Measurements from ENCODE around the gene OR2V2.
A peak's percentile ranks its signal among the peaks of the same experiment; 100 is the strongest.
"Not testable (repeated sequence)": the region's sequence is repeated elsewhere in the genome, so short reads cannot be mapped to it uniquely, and the experiment has no call there.

Gene OR2V2

GRCh38 chr5:181146927-181147636, at the start of gene OR2V2:
TSS of gene OR2V2 (plus strand) at chr5:181147586. CDS start at chr5:181154943, 7,357 bp downstream.
- H3K36me3 Mint-ChIP-seq (ENCODE audit: low read depth); H3K4me3 Mint-ChIP-seq; H3K27ac Mint-ChIP-seq; H3K4me1 Mint-ChIP-seq: not testable (repeated sequence)
- Mint-ChIP-seq H3K9me3 (peaks cover 13% of the 10 kb centered on the region), H3K27me3 (ENCODE audit: low read depth) (peaks cover 56% of the 10 kb centered on the region)

- H3K27ac Mint-ChIP-seq; H3K4me3 Mint-ChIP-seq; H3K4me1 Mint-ChIP-seq; H3K9me3 Mint-ChIP-seq; H3K36me3 Mint-ChIP-seq (ENCODE audit: low read depth): not testable (repeated sequence)
- peaks cover 38% of the 10 kb centered on the region for H3K27me3 Mint-ChIP-seq (ENCODE audit: low read depth)
Measured at GRCh38 chr5:181097759-181098491, 49.5 kb upstream of the OR2V2 start.

- peak overlapping the region; percentile 54 to 58 (median 56) for H3K4me3 Mint-ChIP-seq
- peaks cover 8% of the 10 kb centered on the region for H3K4me1 Mint-ChIP-seq
- H3K9me3 Mint-ChIP-seq, result peaks cover under 1% of the 10 kb centered on the region
- no peak overlapping the region for H3K27ac Mint-ChIP-seq
- TF ChIP-seq CTCF (IDR thresholded peaks at IDR 0.05; ENCODE audit: unreplicated experiment in 3 of 3), result no peak
- H3K27me3 Mint-ChIP-seq (ENCODE audit: low read depth), result peaks cover 40% of the 10 kb centered on the region
- no peaks in the 10 kb centered on the region for H3K36me3 Mint-ChIP-seq (ENCODE audit: low read depth)
Measured at GRCh38 chr5:181098762-181099601, 48.4 kb upstream of the OR2V2 start.

- TF ChIP-seq CTCF (IDR thresholded peaks at IDR 0.05; ENCODE audit: unreplicated experiment in 3 of 3), result no peak
- peaks cover 4% of the 10 kb centered on the region for H3K9me3 Mint-ChIP-seq
Measured at GRCh38 chr5:181099602-181100086, 47.7 kb upstream of the OR2V2 start.

GRCh38 chr5:181100121-181100875, 47.1 kb upstream of the OR2V2 start:
- Mint-ChIP-seq H3K27me3 (ENCODE audit: low read depth) (peaks cover 46% of the 10 kb centered on the region), H3K4me3 (peak overlapping the region; percentile 54 to 58 (median 57)), H3K36me3 (ENCODE audit: low read depth) (no peaks in the 10 kb centered on the region), H3K4me1 (peaks cover 12% of the 10 kb centered on the region), H3K9me3 (peaks cover 4% of the 10 kb centered on the region), H3K27ac (no peak overlapping the region)
- no peak for TF ChIP-seq CTCF (IDR thresholded peaks at IDR 0.05; ENCODE audit: unreplicated experiment in 3 of 3)

More at GRCh38 chr5:181099602-181100086, 47.7 kb upstream of the OR2V2 start:
- H3K36me3 Mint-ChIP-seq (ENCODE audit: low read depth), result no peaks in the 10 kb centered on the region
- peak overlapping the region; percentile 38 to 58 (median 54) for H3K4me3 Mint-ChIP-seq
- H3K4me1 Mint-ChIP-seq, result peaks cover 12% of the 10 kb centered on the region
- H3K27ac Mint-ChIP-seq, result no peak overlapping the region
- H3K27me3 Mint-ChIP-seq (ENCODE audit: low read depth), result peaks cover 46% of the 10 kb centered on the region

GRCh38 chr5:181101030-181101641, 46.2 kb upstream of the OR2V2 start:
- H3K27me3 Mint-ChIP-seq (ENCODE audit: low read depth), result peaks cover 50% of the 10 kb centered on the region
- not testable (repeated sequence) for H3K27ac Mint-ChIP-seq; H3K4me3 Mint-ChIP-seq; H3K9me3 Mint-ChIP-seq; H3K36me3 Mint-ChIP-seq (ENCODE audit: low read depth)
- H3K4me1 Mint-ChIP-seq, result peaks cover 16% of the 10 kb centered on the region

GRCh38 chr5:181101930-181102674, 45.3 kb upstream of the OR2V2 start:
- H3K9me3 Mint-ChIP-seq, H3K4me3 Mint-ChIP-seq: not testable (repeated sequence)

GRCh38 chr5:181104259-181104568, 43.2 kb upstream of the OR2V2 start:
- peaks cover 16% of the 10 kb centered on the region for H3K4me1 Mint-ChIP-seq
- H3K4me3 Mint-ChIP-seq, result peak overlapping the region; percentile 17 to 67 (median 52)
- peaks cover 74% of the 10 kb centered on the region for H3K27me3 Mint-ChIP-seq (ENCODE audit: low read depth)
- not testable (repeated sequence) for H3K9me3 Mint-ChIP-seq; H3K27ac Mint-ChIP-seq; H3K36me3 Mint-ChIP-seq (ENCODE audit: low read depth)

More at GRCh38 chr5:181101930-181102674, 45.3 kb upstream of the OR2V2 start:
- peaks cover 16% of the 10 kb centered on the region for H3K4me1 Mint-ChIP-seq
- not testable (repeated sequence) for H3K27ac Mint-ChIP-seq; H3K36me3 Mint-ChIP-seq (ENCODE audit: low read depth)
- H3K27me3 Mint-ChIP-seq (ENCODE audit: low read depth), result peaks cover 60% of the 10 kb centered on the region

- H3K27ac Mint-ChIP-seq; H3K9me3 Mint-ChIP-seq; H3K4me3 Mint-ChIP-seq; H3K36me3 Mint-ChIP-seq (ENCODE audit: low read depth): not testable (repeated sequence)
- H3K27me3 Mint-ChIP-seq (ENCODE audit: low read depth), result peaks cover 74% of the 10 kb centered on the region
- H3K4me1 Mint-ChIP-seq, result peaks cover 11% of the 10 kb centered on the region
Measured at GRCh38 chr5:181104606-181105390, 42.6 kb upstream of the OR2V2 start.

Data from nephron (organoid).